GM21526 (cell line): ENCODE data around the gene TMEM187.

Experiments used
- ATAC-seq: cut with Tn5 transposase; IDR thresholded peaks from one replicate; pipeline ENCODE4 v1.9.1; 2021; ENCODE audit warnings: moderate library complexity; ENCODE audit not compliant: unreplicated experiment, low FRiP score

TMEM187 gene

DNA sequence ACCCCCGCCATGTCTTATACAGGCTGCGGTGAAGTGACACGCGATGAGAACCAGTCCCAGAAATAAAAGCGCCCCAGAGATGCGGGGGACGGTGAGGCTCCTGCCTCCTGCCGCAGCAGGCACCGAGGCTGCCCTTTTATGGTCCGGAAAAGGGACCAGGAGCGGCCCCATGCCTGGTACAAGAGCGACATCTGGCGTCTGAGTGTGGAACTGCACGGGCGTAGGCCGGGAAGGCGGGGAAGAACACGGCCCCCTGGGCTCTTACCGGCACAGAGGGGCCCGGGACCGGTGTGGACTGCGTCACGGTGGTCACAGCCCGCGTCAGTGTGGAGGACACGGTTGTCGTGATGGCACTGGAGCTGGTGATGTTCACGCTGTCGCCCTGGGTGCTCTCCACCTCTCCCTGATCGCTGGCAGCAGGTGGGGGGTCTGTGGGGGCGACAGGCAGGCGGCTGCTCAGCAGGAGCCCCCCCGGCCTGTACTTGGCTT, 19.2 kb upstream of the TMEM187 start:
- no peak for ATAC-seq

DNA sequence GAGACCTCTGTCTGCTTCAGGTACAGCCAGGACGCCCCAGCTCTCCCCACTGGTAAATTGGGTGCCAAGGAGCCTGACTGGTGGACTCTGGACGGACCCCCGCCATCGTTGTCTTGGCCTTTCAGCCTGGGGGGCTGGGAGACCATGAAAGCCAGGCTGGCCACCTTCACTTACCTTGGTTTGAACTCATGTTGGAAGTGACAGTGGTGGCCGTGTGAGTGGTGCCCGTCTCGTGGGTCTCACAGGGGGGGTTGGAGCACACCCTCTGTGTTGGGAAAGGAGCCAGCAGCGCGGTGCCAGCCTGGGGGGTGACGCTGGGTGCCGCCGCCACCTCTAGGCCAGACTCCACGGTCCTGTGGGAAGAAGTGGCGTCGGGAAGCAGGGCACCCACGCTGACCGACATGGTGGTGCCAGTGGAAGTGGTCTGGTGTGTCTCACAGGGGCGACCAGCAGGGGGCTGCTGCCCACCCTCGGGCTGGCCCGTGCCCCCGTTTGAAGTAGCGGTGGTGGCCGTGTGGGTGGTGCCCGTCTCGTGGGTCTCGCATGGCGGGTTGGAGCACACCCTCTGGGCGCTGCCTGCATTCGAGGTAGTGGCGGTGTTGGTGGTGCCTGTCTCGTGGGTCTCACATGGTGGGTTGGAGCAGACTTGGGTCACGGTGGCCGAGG, 18.5 kb upstream of the TMEM187 start:
- ATAC-seq, result no peak

DNA sequence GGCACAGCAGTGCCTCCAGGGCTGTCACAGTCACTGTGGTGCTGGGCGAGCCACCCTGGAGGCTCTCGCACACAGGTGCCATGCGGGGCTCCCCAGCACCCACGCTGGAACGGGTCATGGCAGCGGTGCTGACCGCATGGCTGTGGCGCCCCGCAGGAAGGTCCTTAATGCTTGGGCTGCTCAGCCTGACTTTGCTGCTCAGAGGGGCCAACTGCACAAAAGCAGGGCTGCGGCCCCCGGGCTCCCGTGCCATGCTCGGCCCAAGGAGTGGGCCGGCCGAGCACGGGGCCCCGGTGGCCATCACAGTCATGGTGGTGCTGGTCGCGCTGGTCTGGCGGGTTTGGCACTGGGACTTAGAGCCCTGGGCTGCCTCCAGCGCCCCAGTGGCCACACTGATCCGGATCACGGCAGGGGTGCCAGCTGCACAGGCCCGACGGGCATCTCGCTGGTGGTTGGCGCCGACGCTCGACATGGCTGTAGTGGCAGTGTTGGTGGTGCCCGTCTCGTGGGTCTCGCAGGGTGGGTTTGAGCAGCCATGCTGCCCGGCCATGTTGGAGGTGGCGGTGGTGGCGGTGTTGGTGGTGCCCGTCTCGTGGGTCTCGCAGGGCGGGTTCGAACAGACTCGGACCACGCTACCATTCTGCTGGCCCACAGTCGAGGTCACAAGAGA, 17.9 kb upstream of the TMEM187 start:
- ATAC-seq, result no peak

DNA sequence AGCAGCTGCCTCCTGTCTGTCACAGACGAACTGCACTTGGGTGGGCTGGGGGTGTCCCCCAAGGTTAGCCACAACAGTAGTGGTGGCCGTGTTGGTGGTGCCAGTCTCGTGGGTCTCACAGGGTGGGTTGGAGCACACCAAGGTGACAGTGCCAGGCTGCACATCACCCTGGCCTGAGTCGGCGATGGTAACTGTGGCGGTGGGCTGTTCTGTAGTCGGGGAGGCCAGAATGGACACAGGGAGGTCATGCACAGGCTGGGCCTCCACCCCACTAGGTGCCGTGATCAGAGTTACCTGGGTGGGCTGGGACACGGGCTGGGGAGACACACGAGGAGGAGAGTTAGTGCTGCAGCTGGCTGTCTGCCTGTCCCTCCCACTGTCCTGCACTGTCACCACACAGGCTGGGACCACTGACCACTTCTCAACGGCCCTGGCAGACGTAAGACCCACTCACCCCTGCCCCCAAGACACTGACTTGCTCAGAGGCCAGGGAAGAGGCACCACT, 17.3 kb upstream of the TMEM187 start:
- no peak for ATAC-seq

DNA sequence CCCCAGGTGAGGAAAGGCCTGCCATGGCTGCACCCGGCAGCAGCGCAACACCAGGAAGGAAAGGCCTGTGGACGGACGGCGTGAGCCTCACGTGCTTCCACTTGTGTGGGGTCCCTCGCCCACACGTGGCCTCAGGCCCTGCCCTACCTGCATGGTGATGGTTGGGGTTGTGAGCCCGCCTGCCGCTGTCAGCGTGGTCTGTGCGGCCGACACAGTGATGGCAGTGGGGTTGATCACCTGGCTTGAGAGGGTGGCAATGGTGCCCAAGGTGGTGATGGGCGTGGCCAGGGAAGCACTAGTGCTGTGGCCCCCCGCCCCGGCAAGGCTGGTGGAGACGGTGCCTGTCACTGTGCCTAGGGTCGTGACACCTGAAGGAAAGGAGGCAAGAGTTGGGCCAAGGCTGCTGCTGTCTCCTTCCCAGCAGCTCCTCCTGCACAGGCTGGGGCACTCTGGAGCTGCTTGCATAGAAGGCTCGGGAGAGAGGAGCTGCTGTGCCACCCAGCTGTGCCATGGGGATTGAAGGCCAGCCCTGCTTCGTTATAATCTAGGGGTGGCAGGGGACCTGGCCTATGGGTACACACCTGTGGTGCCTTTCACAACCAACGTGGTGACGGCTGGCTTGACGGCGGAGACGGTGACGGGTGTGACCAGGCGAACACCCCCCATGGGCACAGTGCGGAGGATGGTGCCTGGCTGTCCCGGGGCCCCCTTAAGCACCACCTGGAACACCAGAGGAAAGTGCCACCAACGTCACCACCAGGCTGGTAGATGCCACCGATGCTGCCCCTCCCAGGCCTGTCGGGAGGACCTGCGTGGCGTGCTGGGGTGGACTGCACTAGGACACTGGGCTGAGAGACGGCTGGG, 16.3 kb upstream of the TMEM187 start:
- no peak for ATAC-seq

DNA sequence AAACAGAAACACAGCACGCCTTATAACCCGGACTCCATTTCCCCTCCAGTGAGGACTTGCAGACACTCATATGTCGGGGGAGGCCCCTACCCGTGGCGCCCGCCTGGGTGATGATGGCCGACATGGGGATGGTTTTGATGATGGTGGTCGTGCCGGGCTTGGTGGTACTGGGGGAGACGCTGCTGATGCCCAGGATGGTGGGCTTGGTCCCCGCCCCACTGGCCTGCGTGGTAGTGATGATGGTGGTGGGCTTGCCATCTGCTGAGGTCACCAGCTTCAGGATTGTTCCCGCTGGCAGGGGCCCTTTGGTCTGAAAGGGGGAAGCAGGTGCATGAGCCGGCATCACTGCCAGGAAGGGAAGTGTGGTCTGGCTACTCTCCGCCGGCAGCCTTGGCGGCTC, 15.3 kb upstream of the TMEM187 start:
- ATAC-seq, result no peak

DNA sequence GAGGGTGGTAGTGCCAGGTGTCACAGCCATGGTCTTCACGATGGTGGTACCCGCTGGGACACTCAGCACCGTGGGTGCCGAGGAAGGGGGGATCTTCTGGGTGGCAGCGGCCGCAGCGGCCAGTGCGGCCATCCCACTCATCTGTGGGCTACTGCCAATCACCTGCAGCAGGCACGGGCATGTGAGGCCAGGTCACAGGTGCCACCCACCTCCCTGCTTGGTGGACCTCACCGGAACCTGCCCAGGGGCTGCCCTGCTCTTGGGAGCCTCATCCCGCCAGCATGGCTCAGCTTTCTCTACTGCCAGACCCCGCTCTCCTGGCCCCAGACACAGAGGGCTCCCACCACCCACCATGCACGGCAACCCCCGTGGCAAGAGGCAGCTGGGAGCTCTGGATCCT, 13.9 kb upstream of the TMEM187 start:
- no peak for ATAC-seq

DNA sequence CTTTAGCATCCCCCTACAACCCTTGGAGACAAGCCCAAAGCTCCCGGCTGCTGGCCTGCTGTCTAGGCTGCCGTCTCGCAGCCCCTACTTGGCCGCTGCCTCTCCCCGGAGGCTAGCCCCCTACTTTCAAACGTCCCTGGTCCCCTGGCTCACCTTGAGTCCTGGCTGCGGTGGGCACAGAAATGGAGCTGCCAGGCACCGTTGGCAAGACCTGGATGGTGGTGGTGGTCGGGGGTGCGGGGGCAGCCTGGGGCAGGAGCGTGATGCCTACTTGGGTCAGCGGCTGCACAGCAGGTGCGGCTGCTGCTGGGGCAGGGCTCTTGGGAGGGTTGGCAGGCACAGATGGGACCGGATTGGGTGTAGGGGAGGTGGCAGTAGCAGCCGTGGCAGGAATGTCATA, 12.9 kb upstream of the TMEM187 start:
- ATAC-seq, result no peak

DNA sequence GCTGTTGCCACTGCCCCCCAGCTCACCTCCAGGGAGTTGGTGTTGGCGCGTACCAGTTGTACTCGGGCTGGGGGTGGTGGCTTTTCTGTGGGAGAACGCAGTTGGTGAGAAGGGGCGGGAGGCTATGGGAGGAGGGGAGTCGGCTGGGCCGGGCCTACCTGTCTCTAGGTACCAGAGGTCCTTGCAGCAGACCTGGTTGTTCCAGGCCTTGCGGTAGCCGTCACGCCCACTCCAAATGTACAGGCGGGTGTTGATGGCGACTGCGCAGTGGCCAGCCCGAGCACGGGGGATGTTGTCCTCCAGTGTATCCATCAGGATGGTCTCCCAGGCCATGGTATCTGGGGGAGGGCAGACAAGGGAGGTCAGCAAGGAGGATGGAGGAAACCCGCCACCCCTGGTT, 12.5 kb upstream of the TMEM187 start:
- ATAC-seq, result no peak

DNA sequence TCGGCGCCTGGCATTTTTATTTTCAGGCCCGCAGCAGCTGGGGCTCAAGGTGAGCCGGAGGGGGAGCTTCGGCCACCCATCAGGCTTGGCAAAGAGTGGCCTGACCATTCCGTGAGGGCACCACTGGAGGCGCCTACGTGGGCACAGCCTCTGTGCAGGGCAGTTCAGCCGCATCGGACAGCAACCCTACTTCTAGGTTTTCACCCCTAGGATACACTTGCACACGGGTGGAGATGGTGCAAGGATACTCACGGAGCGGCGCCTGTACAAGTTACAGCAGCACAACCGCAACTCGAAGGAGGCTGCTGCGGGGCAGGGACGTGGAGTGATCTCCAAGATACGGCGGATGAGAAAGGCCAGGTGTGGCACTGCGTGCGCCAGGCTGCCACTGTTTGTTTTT, 11.8 kb upstream of the TMEM187 start:
- ATAC-seq, result no peak

DNA sequence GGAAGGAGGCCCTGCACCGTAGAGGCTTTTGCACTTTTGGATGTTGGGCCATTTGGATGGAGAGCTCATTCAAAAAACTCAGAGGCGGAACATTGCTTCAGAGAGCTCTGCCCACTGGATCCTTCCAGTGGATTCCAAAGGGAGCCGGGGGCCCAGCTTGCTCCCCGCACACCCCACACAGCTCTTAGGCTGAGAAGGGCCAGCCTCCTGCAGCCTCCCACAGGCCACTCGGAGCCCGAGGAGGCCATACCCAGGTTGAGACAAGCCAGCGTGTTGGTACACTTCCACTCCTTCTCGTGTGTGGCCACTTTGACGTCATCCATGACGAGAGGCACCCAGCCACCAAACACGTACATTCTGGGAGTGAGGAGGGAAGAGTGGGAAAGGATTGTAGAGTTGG, 11.3 kb upstream of the TMEM187 start:
- no peak for ATAC-seq

DNA sequence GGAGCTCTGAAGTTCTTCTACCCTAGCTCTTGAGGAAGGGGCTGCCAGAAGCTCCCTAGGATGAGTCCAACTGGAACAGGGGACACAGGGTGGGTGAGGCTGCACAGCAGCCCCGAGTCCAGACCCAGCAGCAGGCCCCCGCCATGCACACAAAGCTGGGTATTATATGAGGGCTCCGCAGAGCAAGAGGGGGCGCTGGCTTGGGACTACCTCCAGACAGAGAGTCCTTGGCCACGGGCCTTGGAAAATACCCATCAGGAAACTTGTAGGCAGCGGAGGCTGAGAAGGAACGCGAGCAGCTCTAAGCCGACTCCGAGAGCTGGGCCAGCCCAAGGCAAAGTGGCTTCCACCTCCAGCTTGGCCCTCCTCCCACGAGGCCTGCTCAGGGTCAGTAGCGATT, 9.0 kb upstream of the TMEM187 start:
- ATAC-seq, result no peak

DNA sequence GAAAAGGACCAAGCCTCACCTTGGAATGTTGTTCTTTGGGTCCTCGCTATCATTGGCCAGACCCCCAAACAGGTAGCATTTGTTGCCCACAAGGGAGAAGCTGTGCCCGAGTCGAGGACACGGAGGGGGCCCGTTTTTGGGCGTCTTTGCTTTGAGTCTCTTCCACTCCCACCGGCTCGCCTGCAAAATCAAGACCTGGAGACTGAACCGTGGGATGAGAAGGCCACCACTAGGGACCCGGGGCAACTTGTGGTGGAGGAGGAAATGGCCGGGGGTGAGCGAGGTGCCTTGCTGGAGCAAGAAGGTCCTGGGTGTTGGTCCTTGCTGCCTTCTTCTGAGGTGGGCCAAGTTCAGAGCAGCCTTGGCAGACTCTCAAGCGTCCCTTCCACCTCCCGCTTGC, 8.4 kb upstream of the TMEM187 start:
- ATAC-seq, result no peak

DNA sequence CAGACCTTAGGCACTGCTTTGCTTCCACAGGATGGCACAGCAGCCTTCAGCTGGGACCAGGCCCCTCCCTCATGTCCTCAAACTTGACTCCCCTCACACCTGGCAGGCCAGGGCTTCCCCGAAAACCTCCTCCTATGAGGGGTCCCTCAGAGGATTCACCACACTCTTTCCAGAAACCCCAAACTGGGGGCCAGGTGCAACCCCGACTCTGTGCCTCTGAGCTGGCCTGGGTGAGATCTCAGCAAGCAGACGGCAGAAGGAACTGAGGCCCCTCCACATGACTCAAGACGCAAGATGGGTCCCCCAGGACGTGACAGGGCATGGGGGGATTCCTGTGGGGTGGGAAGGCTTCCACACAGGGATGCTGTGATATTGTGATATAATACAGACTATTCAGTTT, 7.1 kb upstream of the TMEM187 start:
- no peak for ATAC-seq

DNA sequence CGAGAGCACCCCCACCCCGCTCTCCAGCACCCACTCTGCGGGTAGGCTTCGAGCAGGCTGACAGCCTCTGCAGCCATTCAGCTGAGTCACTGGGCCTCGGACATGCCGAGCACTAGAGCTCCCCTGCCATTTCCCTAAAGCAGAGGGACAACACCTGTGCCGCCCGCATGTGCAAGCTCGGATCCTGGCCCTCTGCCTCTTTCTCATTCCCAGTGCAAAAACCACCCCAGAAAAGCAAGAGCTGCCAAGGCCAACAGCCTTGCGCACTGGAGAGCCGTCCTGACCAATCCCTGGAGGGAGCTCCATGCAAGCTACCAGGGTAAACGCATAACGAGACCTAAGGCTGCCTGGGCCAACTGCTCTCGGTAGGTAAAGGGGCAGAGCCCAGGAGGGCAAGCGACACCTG, 6.3 kb upstream of the TMEM187 start:
- ATAC-seq, result no peak

DNA sequence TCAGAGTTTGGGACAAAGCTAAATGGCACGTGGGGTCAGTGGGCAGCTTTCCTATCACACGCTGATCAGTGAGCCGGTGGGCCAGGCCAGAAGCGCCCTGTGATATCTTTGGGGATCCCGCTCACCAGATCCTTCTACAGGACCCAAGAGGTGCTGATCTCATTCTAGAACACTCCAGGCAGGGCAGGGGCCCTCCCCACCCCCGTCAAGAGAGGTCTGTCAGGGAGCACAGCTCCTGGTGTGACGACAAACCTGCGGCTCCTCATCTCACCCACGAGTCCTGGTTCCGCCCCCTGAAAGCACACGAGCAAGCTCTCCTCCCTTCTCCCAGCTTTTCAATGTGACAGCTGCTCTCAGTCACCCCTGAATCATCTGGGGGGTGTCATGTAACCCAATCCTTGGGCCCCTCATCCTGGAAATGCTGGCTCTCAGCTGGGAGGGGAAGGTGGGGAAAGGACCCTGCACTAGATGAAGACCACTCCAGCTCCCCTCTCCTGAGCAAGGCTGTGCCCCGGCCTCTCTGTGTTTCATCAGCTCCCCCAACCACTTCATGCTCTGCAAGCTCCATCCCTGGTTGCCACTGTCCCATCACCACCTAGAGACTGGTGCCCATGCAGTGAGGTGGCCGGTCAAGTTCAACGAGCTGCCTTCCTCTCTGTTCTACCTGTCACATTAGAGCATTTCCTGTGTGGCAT, 5.6 kb upstream of the TMEM187 start:
- ATAC-seq, result no peak

DNA sequence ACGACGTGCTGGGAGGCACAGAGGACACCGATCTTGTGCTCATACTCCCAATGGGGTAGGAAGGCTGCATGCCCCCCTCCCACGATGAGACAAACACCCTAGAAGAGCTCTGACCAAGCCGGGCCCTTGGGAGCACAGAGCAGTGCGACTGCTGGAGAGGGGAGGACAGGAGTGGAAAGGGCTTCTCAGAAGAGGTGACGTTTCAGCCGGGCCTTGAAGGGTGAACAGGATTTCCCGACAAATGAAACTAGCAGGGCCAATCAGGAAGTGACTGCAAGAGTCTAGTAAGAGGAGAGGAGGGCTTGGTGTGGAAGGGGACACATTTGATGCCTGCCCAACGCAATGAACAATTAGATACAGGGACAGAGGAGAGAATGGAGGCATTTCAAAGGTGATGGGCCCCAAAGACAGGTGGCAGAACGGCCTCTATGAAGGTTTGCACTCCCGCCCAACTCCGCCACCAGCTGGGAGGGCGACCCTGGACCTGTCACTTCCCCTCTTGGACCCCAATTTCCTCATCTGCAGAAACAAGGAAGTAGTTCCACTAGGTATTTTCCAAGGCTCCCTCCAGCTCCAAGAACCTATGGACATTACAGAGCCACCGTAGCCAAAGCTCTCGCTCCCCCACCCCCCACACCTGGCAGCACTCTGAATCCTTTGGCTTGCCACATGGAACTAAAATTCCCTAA, 4.9 kb upstream of the TMEM187 start:
- no peak for ATAC-seq

DNA sequence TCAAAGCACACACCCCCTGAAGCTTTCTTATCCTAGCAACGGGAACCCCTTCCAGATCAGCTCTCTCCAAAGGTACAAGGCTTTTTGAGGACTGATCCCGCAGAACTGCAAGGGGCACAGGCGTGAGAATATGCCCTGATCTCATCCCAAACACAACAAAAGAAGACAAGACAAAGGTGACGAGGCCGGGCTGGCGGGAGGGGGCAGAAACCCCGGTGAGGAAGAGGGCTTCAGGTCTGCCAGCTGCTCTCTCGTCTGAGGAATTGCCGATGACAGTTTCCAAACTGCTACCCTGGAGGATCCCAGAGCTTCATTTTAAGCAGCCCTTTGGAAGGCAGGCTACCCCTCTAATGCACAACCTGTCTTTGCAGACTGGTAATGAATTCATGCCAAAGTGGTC, 4.3 kb upstream of the TMEM187 start:
- no peak for ATAC-seq

DNA sequence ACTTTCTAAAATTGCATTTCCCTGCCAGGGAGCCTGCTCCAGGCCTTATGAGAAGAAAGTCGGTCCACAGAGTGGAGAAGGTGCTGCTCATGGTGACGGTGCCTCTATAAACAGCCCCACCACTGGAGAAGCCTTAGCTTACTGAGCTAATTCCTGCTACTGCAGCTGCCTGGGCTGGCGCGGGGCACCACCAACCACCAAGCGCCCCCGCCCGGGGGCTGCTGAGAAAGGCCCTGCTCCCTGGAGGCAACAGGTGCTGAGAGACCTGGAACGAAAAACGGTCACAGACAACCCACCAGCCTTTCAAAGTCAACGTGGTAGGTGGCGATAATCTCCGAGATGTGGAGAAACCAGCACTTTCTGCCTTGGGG, 3.8 kb upstream of the TMEM187 start:
- no peak for ATAC-seq
